Measurements from ENCODE around the gene STMP1. TPM values are rescaled to one million over a fixed set of nuclear protein-coding genes. Genes with fewer than 3 reads are reported as not detected.

The STMP1 gene
- total and polyA plus RNA-seq, 2 of the 8 experiments (the other 6 are each of a cell fraction or from before 2014, with no cell fraction given): 22.7 to 36.7 TPM

- Histone ChIP-seq H2BK12ac (ENCODE audit: low read depth, low read length) (no peak overlapping the region), H3K9ac (replicated peaks in 1 of 4; ENCODE audit: extremely low read depth in 1 of 4, low read depth in 3 of 4, low read length in 3 of 4) (no peak overlapping the region), H2BK120ac (replicated peaks; ENCODE audit: low read depth, low read length) (no peak overlapping the region), H3K56ac (replicated peaks; ENCODE audit: insufficient read length, low read depth, low read length) (no peak overlapping the region), H2AFZ (ENCODE audit: low read length) (no peak overlapping the region), H4K20me1 (replicated peaks in 1 of 2; ENCODE audit: control insufficient read depth in 1 of 2, insufficient read depth in 2 of 2, low read length in 2 of 2) (peaks cover 0 to 5% of the 10 kb centered on the region in 2 experiments), H2BK15ac (ENCODE audit: low read length) (no peak overlapping the region), H2AK5ac (ENCODE audit: low read depth, low read length) (no peak overlapping the region), H3K23me2 (ENCODE audit: low read depth, low read length) (peaks cover 6% of the 10 kb centered on the region; the same call in 1 of the 2 replicates), H3K79me2 (ENCODE audit: control insufficient read depth in 1 of 2, insufficient read depth in 2 of 2, low read length in 2 of 2) (no peaks in the 10 kb centered on the region), H3K4me2 (ENCODE audit: insufficient read depth in 1 of 2, low read depth in 2 of 2, low read length in 2 of 2) (no peak overlapping the region), H3K4me1 (replicated peaks in 1 of 4; ENCODE audit: control insufficient read depth in 3 of 4, insufficient read depth in 4 of 4, low read length in 3 of 4) (peaks cover 0 to 3% (median under 1%) of the 10 kb centered on the region in 4 experiments; a peak in 2 of 7 replicates), H4K5ac (ENCODE audit: insufficient read length, low read depth, low read length) (no peak overlapping the region), H4K91ac (replicated peaks; ENCODE audit: insufficient read length, low read length) (no peak overlapping the region), H3K4me3 (ENCODE audit: extremely low read depth in 1 of 4, insufficient read depth in 2 of 4, low read depth in 3 of 4, low read length in 4 of 4) (no peak overlapping the region), H3K18ac (ENCODE audit: extremely low read depth, low read length) (no peak overlapping the region), H2BK20ac (ENCODE audit: low read length) (no peak overlapping the region), H2BK5ac (ENCODE audit: low read depth, low read length) (no peak overlapping the region), H3K14ac (ENCODE audit: insufficient read length) (no peak overlapping the region), H3K23ac (ENCODE audit: insufficient read length) (no peak overlapping the region), H3K27ac (ENCODE audit: low read depth, low read length) (no peak overlapping the region), H3K79me1 (ENCODE audit: low read depth, low read length) (no peaks in the 10 kb centered on the region), H3K27me3 (replicated peaks in 1 of 4; ENCODE audit: control insufficient read depth in 3 of 4, extremely low read depth in 1 of 4, insufficient read depth in 3 of 4, low read length in 3 of 4) (no peaks in the 10 kb centered on the region), H4K8ac (ENCODE audit: extremely low read depth, insufficient read depth, low read length) (no peak overlapping the region), H3K36me3 (ENCODE audit: control insufficient read depth in 2 of 4, insufficient read depth in 4 of 4, low read length in 3 of 4) (no peaks in the 10 kb centered on the region), H3K4ac (replicated peaks; ENCODE audit: insufficient read length, low read depth, low read length) (no peak overlapping the region), H3K9me3 (ENCODE audit: insufficient read depth in 2 of 2, low read depth in 1 of 2, low read length in 1 of 2) (no peaks in the 10 kb centered on the region)
- POLR2A ChIA-PET (ENCODE audit: partially characterized antibody): no interaction called here
- WGBS, 2 experiments (ENCODE audit: extremely low coverage in 1 of 2, insufficient coverage in 1 of 2, insufficient read length in 1 of 2, insufficient replicate concordance in 2 of 2, low coverage in 1 of 2, low lambda C conversion rate in 2 of 2, missing lambda C conversion rate in 1 of 2): no CpG with 5 or more reads among the region's 2 CpGs
- CTCF ChIA-PET (ENCODE audit: partially characterized antibody): interaction anchor here (0.9 to 10.7 kb wide), 7 partner anchors 8 to 50 kb away, joined by 3 to 110 read pairs (median 4); partner anchors contain the start of gene SLC13A4
- no peak for TF ChIP-seq CEBPB (IDR thresholded peaks at IDR 0.05; ENCODE audit: low read depth, low read length)
- no peak for TF ChIP-seq SP4 (IDR thresholded peaks at IDR 0.05; ENCODE audit: low read length)
- TF ChIP-seq SIN3A (conservative IDR thresholded peaks at IDR 0.05 in 1 of 2, IDR thresholded peaks at IDR 0.05 in 1 of 2; ENCODE audit: low read depth in 1 of 2, low read length in 2 of 2): no peak
- TF ChIP-seq, protein P1, sequence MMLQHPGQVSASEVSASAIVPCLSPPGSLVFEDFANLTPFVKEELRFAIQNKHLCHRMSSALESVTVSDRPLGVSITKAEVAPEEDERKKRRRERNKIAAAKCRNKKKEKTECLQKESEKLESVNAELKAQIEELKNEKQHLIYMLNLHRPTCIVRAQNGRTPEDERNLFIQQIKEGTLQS (IDR thresholded peaks at IDR 0.05; ENCODE audit: insufficient read depth, low read depth, low read length): no peak
- no peak for TF ChIP-seq CBX8 (IDR thresholded peaks at IDR 0.05; ENCODE audit: borderline replicate concordance, low read depth, low read length)
- no peak for FAIRE-seq
- DNase-seq (ENCODE audit: low read depth in 1 of 2, low spot score in 2 of 2): no peak
Measured at GRCh38 chr7:135719688-135720087, 57.4 kb downstream of the STMP1 start.

All from H1 (cell line).